Measurements from ENCODE around the gene ZNF385B.

The ZNF385B gene

GRCh38 chr2:179488563-179488962, 372.8 kb downstream of the ZNF385B start:
- no peak overlapping the region for H3K27ac Mint-ChIP-seq
- no peak overlapping the region for H3K4me3 Mint-ChIP-seq
- H3K27me3 Mint-ChIP-seq (ENCODE audit: low read depth), result no peaks in the 10 kb centered on the region
- H3K4me1 Mint-ChIP-seq, result peaks cover 4% of the 10 kb centered on the region
- TF ChIP-seq, protein P1, sequence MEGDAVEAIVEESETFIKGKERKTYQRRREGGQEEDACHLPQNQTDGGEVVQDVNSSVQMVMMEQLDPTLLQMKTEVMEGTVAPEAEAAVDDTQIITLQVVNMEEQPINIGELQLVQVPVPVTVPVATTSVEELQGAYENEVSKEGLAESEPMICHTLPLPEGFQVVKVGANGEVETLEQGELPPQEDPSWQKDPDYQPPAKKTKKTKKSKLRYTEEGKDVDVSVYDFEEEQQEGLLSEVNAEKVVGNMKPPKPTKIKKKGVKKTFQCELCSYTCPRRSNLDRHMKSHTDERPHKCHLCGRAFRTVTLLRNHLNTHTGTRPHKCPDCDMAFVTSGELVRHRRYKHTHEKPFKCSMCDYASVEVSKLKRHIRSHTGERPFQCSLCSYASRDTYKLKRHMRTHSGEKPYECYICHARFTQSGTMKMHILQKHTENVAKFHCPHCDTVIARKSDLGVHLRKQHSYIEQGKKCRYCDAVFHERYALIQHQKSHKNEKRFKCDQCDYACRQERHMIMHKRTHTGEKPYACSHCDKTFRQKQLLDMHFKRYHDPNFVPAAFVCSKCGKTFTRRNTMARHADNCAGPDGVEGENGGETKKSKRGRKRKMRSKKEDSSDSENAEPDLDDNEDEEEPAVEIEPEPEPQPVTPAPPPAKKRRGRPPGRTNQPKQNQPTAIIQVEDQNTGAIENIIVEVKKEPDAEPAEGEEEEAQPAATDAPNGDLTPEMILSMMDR (IDR thresholded peaks at IDR 0.05; ENCODE audit: unreplicated experiment in 3 of 3), result no peak
- no peaks in the 10 kb centered on the region for H3K9me3 Mint-ChIP-seq
- no peaks in the 10 kb centered on the region for H3K36me3 Mint-ChIP-seq (ENCODE audit: low read depth)

DNA sequence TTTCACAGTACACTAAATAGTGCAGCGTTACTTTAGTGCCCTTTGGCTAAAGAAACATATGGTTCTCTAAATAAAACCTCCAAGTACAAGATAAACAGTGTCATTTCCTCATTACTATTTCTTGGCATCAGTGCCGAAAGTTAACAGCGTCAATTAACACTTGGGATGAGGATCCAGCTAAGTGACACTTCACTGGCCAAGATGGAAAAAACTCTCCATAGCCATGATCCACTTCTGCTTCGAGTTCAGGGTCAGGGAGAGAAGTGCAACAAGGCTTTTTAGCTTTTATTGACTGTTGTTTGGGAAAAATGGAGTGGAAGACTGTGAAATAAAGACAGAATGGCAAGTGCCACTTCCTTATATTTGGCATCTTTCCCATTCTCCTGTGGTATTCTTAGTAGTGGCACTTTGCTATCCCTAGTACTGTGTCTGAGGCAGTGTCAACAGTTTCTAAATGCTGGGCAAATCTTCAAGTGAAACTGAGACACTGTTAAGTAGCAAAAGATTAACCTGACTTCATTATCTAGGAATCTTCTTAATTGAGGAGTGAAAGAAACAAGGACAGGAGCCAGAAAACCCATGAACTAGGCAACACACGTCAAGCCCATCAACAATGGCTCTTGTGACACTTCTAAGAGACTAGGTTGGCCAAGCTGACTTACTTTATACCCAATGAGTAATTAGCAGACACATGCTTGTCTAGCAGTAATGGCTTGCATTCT, 374.2 kb downstream of the ZNF385B start:
- Mint-ChIP-seq H3K36me3 (ENCODE audit: low read depth) (no peaks in the 10 kb centered on the region), H3K9me3 (no peaks in the 10 kb centered on the region), H3K27me3 (ENCODE audit: low read depth) (no peaks in the 10 kb centered on the region), H3K4me1 (peaks cover 4% of the 10 kb centered on the region), H3K4me3 (no peak overlapping the region), H3K27ac (no peak overlapping the region)
- TF ChIP-seq, protein P1 (IDR thresholded peaks at IDR 0.05; ENCODE audit: unreplicated experiment in 3 of 3), result no peak

DNA sequence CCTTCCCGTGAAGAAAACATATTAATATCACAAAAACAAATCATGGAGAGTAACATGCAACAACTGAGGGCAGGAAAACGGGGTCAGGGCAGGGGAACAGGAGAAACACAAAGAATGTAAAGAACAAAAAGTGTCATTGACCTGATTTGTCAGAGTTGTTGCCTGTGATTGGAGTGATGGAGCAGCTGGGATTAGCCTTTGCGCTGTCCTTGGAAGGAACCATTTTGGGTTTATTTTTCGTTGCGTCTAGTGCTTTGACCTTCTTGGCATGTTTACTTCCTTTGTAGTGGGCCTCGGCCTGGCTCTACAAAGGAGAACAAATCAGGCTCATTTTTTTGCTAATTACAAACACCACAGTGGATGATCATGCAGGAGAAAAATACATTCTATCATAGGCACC, 378.3 kb downstream of the ZNF385B start:
- no peak overlapping the region for H3K27ac Mint-ChIP-seq
- TF ChIP-seq, protein P1 (IDR thresholded peaks at IDR 0.05; ENCODE audit: unreplicated experiment in 3 of 3), result no peak
- no peaks in the 10 kb centered on the region for H3K36me3 Mint-ChIP-seq (ENCODE audit: low read depth)
- H3K4me3 Mint-ChIP-seq, result no peak overlapping the region
- H3K9me3 Mint-ChIP-seq, result no peaks in the 10 kb centered on the region
- peaks cover 11% of the 10 kb centered on the region for H3K4me1 Mint-ChIP-seq
- H3K27me3 Mint-ChIP-seq (ENCODE audit: low read depth), result no peaks in the 10 kb centered on the region

DNA sequence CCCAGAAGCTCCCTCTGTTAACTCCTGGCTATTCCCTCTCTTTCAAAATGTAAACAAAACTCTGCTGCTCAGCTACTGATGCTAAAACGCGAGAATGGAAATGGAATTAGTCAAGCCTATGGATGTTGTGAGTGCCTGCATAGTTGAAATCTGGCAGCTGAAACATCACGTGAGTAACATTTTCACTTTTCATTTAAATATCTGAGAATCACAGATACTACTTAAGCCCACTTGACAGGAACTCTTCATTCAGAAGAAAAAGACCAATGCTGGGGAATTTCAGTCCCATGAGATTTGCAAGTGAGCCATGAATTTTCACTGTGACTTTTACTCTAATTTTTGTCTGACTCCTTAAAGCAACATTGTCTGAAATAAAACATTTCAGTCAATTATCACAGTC, 381.5 kb downstream of the ZNF385B start:
- Mint-ChIP-seq H3K4me1 (peaks cover 8% of the 10 kb centered on the region), H3K27ac (no peak overlapping the region), H3K4me3 (no peak overlapping the region), H3K27me3 (ENCODE audit: low read depth) (no peaks in the 10 kb centered on the region), H3K36me3 (ENCODE audit: low read depth) (no peaks in the 10 kb centered on the region), H3K9me3 (no peaks in the 10 kb centered on the region)
- TF ChIP-seq, protein P1 (IDR thresholded peaks at IDR 0.05; ENCODE audit: unreplicated experiment in 3 of 3), result no peak

- H3K4me3 Mint-ChIP-seq, result no peak overlapping the region
These were observed 382.6 kb downstream of the ZNF385B start for GRCh38 chr2:179478771-179479170.

More at GRCh38 chr2:179478771-179479170, 382.6 kb downstream of the ZNF385B start:
- Mint-ChIP-seq H3K27me3 (ENCODE audit: low read depth) (no peaks in the 10 kb centered on the region), H3K36me3 (ENCODE audit: low read depth) (no peaks in the 10 kb centered on the region), H3K9me3 (no peaks in the 10 kb centered on the region), H3K27ac (no peak overlapping the region), H3K4me1 (peaks cover 8% of the 10 kb centered on the region)
- TF ChIP-seq, protein P1 (IDR thresholded peaks at IDR 0.05; ENCODE audit: unreplicated experiment in 3 of 3), result no peak
